Nephron progenitor cell (in vitro differentiated cells): ENCODE results near the gene PHACTR3.

ENCODE experiments used
- DNase-seq: peaks from one replicate; pipeline ENCODE4 v3.0.0; 2021
- H3K27ac Mint-ChIP-seq: 2 replicates; pipeline ENCODE4 v1.8.0; 2021; ENCODE audit warnings: mild to moderate bottlenecking, moderate library complexity, mixed read lengths
- H3K27me3 Mint-ChIP-seq: 2 replicates; pipeline ENCODE4 v1.8.0; 2021; ENCODE audit warnings: mild to moderate bottlenecking, low read depth, mixed read lengths; ENCODE audit not compliant: poor library complexity
- H3K36me3 Mint-ChIP-seq: 2 replicates; pipeline ENCODE4 v1.8.0; 2021; ENCODE audit warnings: low read depth, mixed read lengths
- H3K4me1 Mint-ChIP-seq: 2 replicates; pipeline ENCODE4 v1.8.0; 2021; ENCODE audit warnings: mixed read lengths
- H3K4me3 Mint-ChIP-seq: 2 replicates; pipeline ENCODE4 v1.8.0; 2021; ENCODE audit warnings: mild to moderate bottlenecking, moderate library complexity, mixed read lengths
- H3K9me3 Mint-ChIP-seq: 2 replicates; pipeline ENCODE4 v1.8.0; 2021; ENCODE audit warnings: mild to moderate bottlenecking, moderate library complexity, mixed read lengths
- CTCF ChIP-seq: fragments of 200-600 bp; sonication (generic); IDR thresholded peaks from 2 replicates; pipeline ENCODE4 v1.5.0; 2021; ENCODE audit warnings: antibody characterized with exemption

Gene PHACTR3

GRCh38 chr20:59645761-59646171 lies 41.4 kb downstream of the PHACTR3 start:
- Mint-ChIP-seq H3K9me3 (peaks cover 86% of the 10 kb centered on the region), H3K27me3 (no peaks in the 10 kb centered on the region), H3K36me3 (no peaks in the 10 kb centered on the region), H3K4me3 (no peak overlapping the region), H3K27ac (no peak overlapping the region), H3K4me1 (no peaks in the 10 kb centered on the region)
- no peak for TF ChIP-seq CTCF
- DNase-seq, result no peak

GRCh38 chr20:59646487-59646886 lies 42.1 kb downstream of the PHACTR3 start:
- DNase-seq, result no peak
- no peak for TF ChIP-seq CTCF
- Mint-ChIP-seq H3K4me1 (no peaks in the 10 kb centered on the region), H3K9me3 (peaks cover 85% of the 10 kb centered on the region), H3K36me3 (no peaks in the 10 kb centered on the region), H3K4me3 (no peak overlapping the region), H3K27ac (no peak overlapping the region), H3K27me3 (no peaks in the 10 kb centered on the region)

DNA sequence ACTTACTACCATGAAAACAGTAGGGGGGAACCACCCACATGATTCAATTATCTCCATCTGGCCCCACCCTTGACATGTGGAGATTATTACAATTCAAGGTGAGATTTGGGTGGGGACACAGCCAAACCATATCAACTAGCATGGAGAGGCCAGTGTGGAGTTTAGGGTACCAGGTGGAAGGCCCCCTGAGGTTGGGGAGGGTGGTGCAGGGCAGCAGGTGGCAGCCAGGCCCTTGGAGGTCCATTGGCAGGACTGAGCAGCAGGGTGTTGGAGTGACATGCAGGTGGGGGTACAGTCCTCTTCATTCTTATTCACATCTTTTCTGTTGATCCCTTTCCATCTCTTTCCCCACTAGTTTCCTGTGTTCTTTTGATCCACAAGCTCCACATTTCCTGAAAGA lies 42.9 kb downstream of the PHACTR3 start:
- H3K9me3 Mint-ChIP-seq, result peaks cover 87% of the 10 kb centered on the region

DNA sequence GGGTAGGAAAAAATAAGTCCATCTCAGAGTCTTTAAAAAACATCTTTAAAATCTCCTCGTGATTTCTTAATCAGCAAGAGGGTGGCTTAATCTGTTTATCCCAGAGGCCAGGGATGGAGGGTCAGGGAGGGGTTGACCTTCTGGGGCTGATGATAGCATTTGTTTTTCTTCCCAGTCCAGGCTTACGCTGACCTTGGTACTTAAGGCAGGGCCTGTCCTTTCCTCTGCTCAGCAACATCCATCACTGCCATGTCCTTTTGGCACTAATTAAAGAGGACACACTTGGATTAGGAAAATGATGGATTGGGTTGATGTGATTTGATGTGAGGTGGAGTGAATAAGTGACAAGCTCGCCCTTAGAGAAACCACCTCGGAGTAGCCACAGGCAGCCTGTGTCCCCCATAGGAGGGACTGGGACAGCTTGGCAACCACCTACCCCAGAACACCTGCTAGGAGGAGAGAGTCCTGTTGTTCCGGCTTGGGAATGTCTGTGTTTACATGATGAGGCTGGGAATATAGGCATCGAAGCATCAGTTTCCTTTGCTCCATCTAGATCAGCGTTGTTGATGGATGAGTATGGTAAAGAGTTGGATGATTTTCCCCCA lies 44.2 kb downstream of the PHACTR3 start:
- H3K4me1 Mint-ChIP-seq, result no peaks in the 10 kb centered on the region
- peaks cover 83% of the 10 kb centered on the region for H3K9me3 Mint-ChIP-seq
- no peaks in the 10 kb centered on the region for H3K36me3 Mint-ChIP-seq
- H3K27me3 Mint-ChIP-seq, result no peaks in the 10 kb centered on the region
- H3K27ac Mint-ChIP-seq, result no peak overlapping the region
- no peak for TF ChIP-seq CTCF
- DNase-seq, result no peak
- no peak overlapping the region for H3K4me3 Mint-ChIP-seq

More for the DNA sequence above, 42.9 kb downstream of the PHACTR3 start:
- H3K36me3 Mint-ChIP-seq, result no peaks in the 10 kb centered on the region
- H3K27ac Mint-ChIP-seq, result no peak overlapping the region
- H3K27me3 Mint-ChIP-seq, result no peaks in the 10 kb centered on the region
- H3K4me1 Mint-ChIP-seq, result no peaks in the 10 kb centered on the region
- DNase-seq, result no peak
- no peak overlapping the region for H3K4me3 Mint-ChIP-seq
- no peak for TF ChIP-seq CTCF

DNA sequence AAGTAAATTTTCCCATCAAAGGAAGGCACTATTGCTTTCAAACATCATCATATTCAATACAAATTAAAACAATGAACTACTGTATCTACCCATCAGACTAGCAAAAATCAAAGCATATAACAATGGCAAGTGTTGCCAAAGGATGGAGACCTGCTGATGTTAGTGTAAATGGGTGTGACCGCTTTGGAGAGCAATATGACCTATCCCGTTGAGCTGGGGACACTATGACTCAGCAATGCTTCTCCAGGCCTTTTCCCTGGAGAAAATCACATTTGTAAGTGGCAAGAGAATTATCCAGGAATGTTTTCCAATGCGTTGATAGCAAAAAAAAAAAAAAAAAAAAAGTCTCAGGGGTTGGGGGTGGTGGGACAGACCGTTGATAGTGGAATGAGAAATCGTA lies 46.1 kb downstream of the PHACTR3 start:
- H3K27ac Mint-ChIP-seq, result no peak overlapping the region
- DNase-seq, result no peak
- TF ChIP-seq CTCF, result no peak
- H3K4me1 Mint-ChIP-seq, result no peaks in the 10 kb centered on the region
- H3K9me3 Mint-ChIP-seq, result peaks cover 79% of the 10 kb centered on the region
- no peaks in the 10 kb centered on the region for H3K36me3 Mint-ChIP-seq
- no peak overlapping the region for H3K4me3 Mint-ChIP-seq
- no peaks in the 10 kb centered on the region for H3K27me3 Mint-ChIP-seq

DNA sequence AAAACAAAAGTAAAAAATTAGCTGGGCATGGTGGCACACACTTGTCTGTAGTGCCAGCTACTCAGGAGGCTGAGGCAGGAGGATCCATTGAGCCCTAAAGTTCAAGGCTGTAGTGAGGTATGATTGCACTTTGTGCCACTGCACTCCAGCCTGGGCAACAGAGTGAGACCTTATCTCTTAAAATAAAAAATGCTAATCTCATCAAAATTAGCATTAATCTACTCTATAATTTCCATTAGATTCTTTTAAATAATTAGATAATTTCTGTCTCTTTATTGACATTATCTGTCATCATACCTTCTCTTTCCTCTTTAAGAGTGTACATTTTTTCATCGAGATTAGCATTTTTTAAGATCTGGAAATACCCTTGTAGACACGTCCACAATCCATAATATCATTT lies 48.0 kb downstream of the PHACTR3 start:
- Mint-ChIP-seq H3K4me3 (no peak overlapping the region), H3K4me1 (no peaks in the 10 kb centered on the region), H3K27me3 (no peaks in the 10 kb centered on the region), H3K27ac (no peak overlapping the region), H3K36me3 (no peaks in the 10 kb centered on the region), H3K9me3 (peaks cover 79% of the 10 kb centered on the region)
- no peak for DNase-seq
- TF ChIP-seq CTCF, result no peak
